GM21381 (cell line): Measurements from ENCODE around the gene PRKCSH.

Experiments
- ATAC-seq: cut with Tn5 transposase; IDR thresholded peaks from one replicate; pipeline ENCODE4 v1.9.1; 2021; ENCODE audit warnings: mild to moderate bottlenecking, moderate library complexity; ENCODE audit not compliant: unreplicated experiment

PRKCSH gene

GRCh38 chr19:11499220-11499726 lies 63.8 kb downstream of the PRKCSH start:
- ATAC-seq = no peak

GRCh38 chr19:11499890-11500420 lies 64.5 kb downstream of the PRKCSH start:
- ATAC-seq = no peak
